Measurements from ENCODE around the gene TMEM88. TPM values are rescaled to one million over a fixed set of nuclear protein-coding genes. Genes with fewer than 3 reads are reported as not detected.
A peak's percentile ranks its signal among the peaks of the same experiment; 100 is the strongest.

TMEM88 gene
- total RNA-seq, 1 donor from 2014 or later, result 8.4 TPM

- Mint-ChIP-seq H3K27me3 (ENCODE audit: low read depth) (peaks cover 13% of the 10 kb centered on the region), H3K4me3 (no peak overlapping the region), H3K4me1 (no peaks in the 10 kb centered on the region), H3K27ac (ENCODE audit: unreplicated experiment) (no peak overlapping the region), H3K9me3 (no peaks in the 10 kb centered on the region), H3K36me3 (ENCODE audit: low read depth) (no peaks in the 10 kb centered on the region)
- TF ChIP-seq CTCF (conservative IDR thresholded peaks at IDR 0.05), result no peak
- no peak for DNase-seq (ENCODE audit: low read depth, low spot score)
Measured at GRCh38 chr17:7811251-7811650, 43.6 kb upstream of the TMEM88 start.

- no peak for TF ChIP-seq CTCF (conservative IDR thresholded peaks at IDR 0.05)
- Mint-ChIP-seq H3K9me3 (no peaks in the 10 kb centered on the region), H3K27ac (ENCODE audit: unreplicated experiment) (no peak overlapping the region), H3K36me3 (ENCODE audit: low read depth) (no peaks in the 10 kb centered on the region), H3K27me3 (ENCODE audit: low read depth) (peaks cover 10% of the 10 kb centered on the region), H3K4me3 (no peak overlapping the region), H3K4me1 (no peaks in the 10 kb centered on the region)
- DNase-seq (ENCODE audit: low read depth, low spot score), result no peak
Measured at GRCh38 chr17:7814969-7815368, 39.9 kb upstream of the TMEM88 start.

GRCh38 chr17:7816926-7817642 is 37.8 kb upstream of the TMEM88 start:
- Mint-ChIP-seq H3K4me3 (no peak overlapping the region), H3K4me1 (no peaks in the 10 kb centered on the region), H3K27ac (ENCODE audit: unreplicated experiment) (peak overlapping the region; percentile 5), H3K9me3 (no peaks in the 10 kb centered on the region), H3K36me3 (ENCODE audit: low read depth) (no peaks in the 10 kb centered on the region), H3K27me3 (ENCODE audit: low read depth) (peaks cover 15% of the 10 kb centered on the region)
- DNase-seq (ENCODE audit: low read depth, low spot score), result no peak
- TF ChIP-seq CTCF (conservative IDR thresholded peaks at IDR 0.05), result no peak

GRCh38 chr17:7817643-7817964 is 37.3 kb upstream of the TMEM88 start:
- Mint-ChIP-seq H3K27me3 (ENCODE audit: low read depth) (peaks cover 17% of the 10 kb centered on the region), H3K27ac (ENCODE audit: unreplicated experiment) (no peak overlapping the region)
- DNase-seq (ENCODE audit: low read depth, low spot score), result no peak

GRCh38 chr17:7818026-7818425 is 36.8 kb upstream of the TMEM88 start:
- DNase-seq (ENCODE audit: low read depth, low spot score), result no peak

More at GRCh38 chr17:7817643-7817964, 37.3 kb upstream of the TMEM88 start:
- H3K4me3 Mint-ChIP-seq, result no peak overlapping the region
- H3K36me3 Mint-ChIP-seq (ENCODE audit: low read depth), result no peaks in the 10 kb centered on the region
- no peak for TF ChIP-seq CTCF (conservative IDR thresholded peaks at IDR 0.05)
- H3K4me1 Mint-ChIP-seq, result no peaks in the 10 kb centered on the region
- H3K9me3 Mint-ChIP-seq, result no peaks in the 10 kb centered on the region

More at GRCh38 chr17:7818026-7818425, 36.8 kb upstream of the TMEM88 start:
- Mint-ChIP-seq H3K27ac (ENCODE audit: unreplicated experiment) (no peak overlapping the region), H3K4me3 (no peak overlapping the region), H3K27me3 (ENCODE audit: low read depth) (peaks cover 19% of the 10 kb centered on the region), H3K4me1 (no peaks in the 10 kb centered on the region), H3K36me3 (ENCODE audit: low read depth) (no peaks in the 10 kb centered on the region), H3K9me3 (no peaks in the 10 kb centered on the region)
- no peak for TF ChIP-seq CTCF (conservative IDR thresholded peaks at IDR 0.05)

All from neural crest cell (in vitro differentiated cells).